ENCODE data around the gene LAMA3. TPM values are rescaled to one million over a fixed set of nuclear protein-coding genes. Genes with fewer than 3 reads are reported as not detected.
"Not testable (repeated sequence)": the region's sequence is repeated elsewhere in the genome, so short reads cannot be mapped to it uniquely, and the experiment has no call there.

LAMA3 gene
- polyA plus RNA-seq, 1 donor from 2014 or later: 3.4 TPM

GRCh38 chr18:23740105-23740830 lies 51.0 kb downstream of the LAMA3 start:
- no peak overlapping the region for H2AFZ ChIP-seq (ENCODE audit: low read depth, low read length)
- no peaks in the 10 kb centered on the region for H3K36me3 ChIP-seq (ENCODE audit: insufficient read depth, low read length)
- no peak overlapping the region for H3K9ac ChIP-seq (ENCODE audit: low read length)
- H3K4me2 ChIP-seq (ENCODE audit: low read length): no peak overlapping the region
- TF ChIP-seq REST (IDR thresholded peaks at IDR 0.05; ENCODE audit: borderline replicate concordance): no peak
- no peak for TF ChIP-seq SMC3 (conservative IDR thresholded peaks at IDR 0.05; ENCODE audit: poor library complexity)
- TF ChIP-seq MXI1 (conservative IDR thresholded peaks at IDR 0.05; ENCODE audit: poor library complexity, severe bottlenecking): no peak
- TF ChIP-seq CTCF (IDR thresholded peaks at IDR 0.05; ENCODE audit: poor library complexity, severe bottlenecking): no peak
- TF ChIP-seq TAF1 (IDR thresholded peaks at IDR 0.05; ENCODE audit: low read depth): no peak
- TF ChIP-seq EZH2 (IDR thresholded peaks at IDR 0.05; ENCODE audit: borderline replicate concordance, insufficient read depth, low read length, poor library complexity, severe bottlenecking): no peak
- TF ChIP-seq POLR2AphosphoS5 (IDR thresholded peaks at IDR 0.05): no peak
- no peak for TF ChIP-seq EP300 (conservative IDR thresholded peaks at IDR 0.05; ENCODE audit: poor library complexity, severe bottlenecking)
- no peak for TF ChIP-seq RAD21 (conservative IDR thresholded peaks at IDR 0.05)
- H3K9me2 ChIP-seq (ENCODE audit: insufficient read depth, low read length): no peaks in the 10 kb centered on the region
- H3K9me3 ChIP-seq (ENCODE audit: low read length): no peaks in the 10 kb centered on the region
- no peaks in the 10 kb centered on the region for H3K79me2 ChIP-seq (replicated peaks; ENCODE audit: insufficient read depth, low read length)
- no peak overlapping the region for H3K27ac ChIP-seq (ENCODE audit: low read length)
- no peaks in the 10 kb centered on the region for H3F3A ChIP-seq (ENCODE audit: insufficient read depth, low read length, poor library complexity, severe bottlenecking)
- H4K20me1 ChIP-seq (ENCODE audit: insufficient read depth): no peaks in the 10 kb centered on the region
- H3K27me3 ChIP-seq (ENCODE audit: insufficient read depth, low read depth, low read length): no peaks in the 10 kb centered on the region
- no peak overlapping the region for H3K4me3 ChIP-seq (ENCODE audit: low read length)

GRCh38 chr18:23741967-23742366 lies 52.7 kb downstream of the LAMA3 start:
- H3K36me3 ChIP-seq (ENCODE audit: insufficient read depth, low read length); H3K9me3 ChIP-seq (ENCODE audit: low read length); H3K4me2 ChIP-seq (ENCODE audit: low read length); H2AFZ ChIP-seq (ENCODE audit: low read depth, low read length); H3K27me3 ChIP-seq (ENCODE audit: insufficient read depth, low read depth, low read length); H3K79me2 ChIP-seq (replicated peaks; ENCODE audit: insufficient read depth, low read length); H3K9ac ChIP-seq (ENCODE audit: low read length); H3F3A ChIP-seq (ENCODE audit: insufficient read depth, low read length, poor library complexity, severe bottlenecking); H3K9me2 ChIP-seq (ENCODE audit: insufficient read depth, low read length); H3K27ac ChIP-seq (ENCODE audit: low read length); H4K20me1 ChIP-seq (ENCODE audit: insufficient read depth); H3K4me3 ChIP-seq (ENCODE audit: low read length): not testable (repeated sequence)
